GM19467 (cell line): Measurements from ENCODE around the gene SDHAF2.
A peak's percentile ranks its signal among the peaks of the same experiment; 100 is the strongest.
"Not testable (repeated sequence)": the region's sequence is repeated elsewhere in the genome, so short reads cannot be mapped to it uniquely, and the experiment has no call there.

Experiments used
- ATAC-seq: cut with Tn5 transposase; IDR thresholded peaks from one replicate; pipeline ENCODE4 v1.9.1; 2021; ENCODE audit warnings: mild to moderate bottlenecking, moderate library complexity; ENCODE audit not compliant: unreplicated experiment

SDHAF2 gene

GRCh38 chr11:61429691-61430582 lies at the start of gene SDHAF2, which contains the start of gene CPSF7:
SDHAF2 (plus strand) TSS chr11:61430124; CDS start chr11:61430147, 23 bp downstream.
CPSF7 (minus strand) TSS chr11:61429975; CDS start chr11:61429235, 740 bp downstream.
- ATAC-seq = peak; percentile 84

GRCh38 chr11:61380884-61381283 lies 49.0 kb upstream of the SDHAF2 start:
- no peak for ATAC-seq

DNA sequence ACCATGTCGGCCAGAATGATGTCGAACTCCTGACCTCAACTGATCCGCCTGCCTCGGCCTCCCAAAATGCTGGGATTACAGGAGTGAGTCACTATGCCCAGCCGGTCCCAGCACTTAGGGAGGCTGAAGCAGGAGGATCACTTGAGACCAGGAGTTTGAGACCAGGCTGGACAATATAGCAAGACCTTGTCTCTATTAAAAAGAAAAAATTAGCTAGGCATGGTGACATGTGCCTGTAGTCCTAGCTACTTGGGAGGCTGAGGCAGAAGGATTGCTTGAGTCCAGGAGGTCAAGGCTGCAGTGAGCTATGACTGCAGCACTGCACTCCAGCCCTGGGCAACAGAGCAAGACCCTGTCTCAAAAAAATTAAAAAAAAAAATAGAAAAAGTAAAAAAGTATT lies 46.1 kb upstream of the SDHAF2 start:
- not testable (repeated sequence) for ATAC-seq

DNA sequence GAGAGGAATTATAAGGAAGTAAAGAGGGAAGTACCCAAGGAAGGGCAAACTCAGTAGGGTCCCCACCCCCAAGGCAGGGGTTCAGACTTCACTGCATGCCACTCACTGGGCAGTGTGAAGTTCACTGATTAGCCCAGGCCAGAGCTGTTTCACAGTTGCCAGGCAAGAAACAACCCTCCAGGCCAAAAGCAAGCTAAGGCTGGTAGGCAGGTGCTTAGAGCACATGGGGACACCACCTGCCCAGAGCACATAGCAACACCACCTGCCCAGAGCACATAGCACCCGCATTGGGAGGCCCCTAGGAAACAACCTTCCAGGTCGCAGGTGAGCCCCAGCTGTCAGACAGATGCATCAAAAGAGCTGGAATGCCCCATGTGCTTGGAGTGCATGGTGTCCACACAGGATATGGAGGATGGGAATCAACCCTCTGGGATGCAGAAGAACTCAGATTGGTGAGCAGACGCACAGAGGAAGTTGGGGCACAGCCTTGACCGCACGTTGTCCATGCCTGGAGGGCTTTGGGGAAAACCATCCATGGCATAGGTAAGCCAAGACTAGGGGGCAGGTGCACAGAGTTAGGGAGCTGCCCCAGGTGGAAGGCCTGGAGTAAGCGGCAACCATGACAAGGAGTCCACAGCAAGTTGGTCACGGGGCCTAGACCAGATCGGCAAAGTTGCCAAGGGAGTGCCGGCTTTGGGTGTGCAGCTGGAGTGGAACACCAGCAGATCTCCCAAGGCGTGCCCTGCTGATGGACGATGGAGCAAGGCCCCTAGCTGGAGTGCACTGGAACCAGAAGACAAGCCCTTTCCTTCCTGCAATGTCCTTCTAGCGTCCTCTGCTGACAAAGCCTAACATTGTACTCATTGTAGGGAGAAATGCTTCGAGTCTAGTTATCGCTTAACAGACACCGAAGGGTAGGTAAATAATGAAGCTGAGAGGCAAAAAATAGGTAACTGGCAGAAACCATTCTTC lies 45.4 kb upstream of the SDHAF2 start:
- ATAC-seq = no peak

GRCh38 chr11:61390161-61390560 lies 39.8 kb upstream of the SDHAF2 start:
- no peak for ATAC-seq

GRCh38 chr11:61392981-61393595 lies 36.8 kb upstream of the SDHAF2 start:
- ATAC-seq = no peak

- no peak for ATAC-seq
Measured at GRCh38 chr11:61401173-61401572, 28.8 kb upstream of the SDHAF2 start.

- ATAC-seq = no peak
Measured at GRCh38 chr11:61401573-61401972, 28.4 kb upstream of the SDHAF2 start.

DNA sequence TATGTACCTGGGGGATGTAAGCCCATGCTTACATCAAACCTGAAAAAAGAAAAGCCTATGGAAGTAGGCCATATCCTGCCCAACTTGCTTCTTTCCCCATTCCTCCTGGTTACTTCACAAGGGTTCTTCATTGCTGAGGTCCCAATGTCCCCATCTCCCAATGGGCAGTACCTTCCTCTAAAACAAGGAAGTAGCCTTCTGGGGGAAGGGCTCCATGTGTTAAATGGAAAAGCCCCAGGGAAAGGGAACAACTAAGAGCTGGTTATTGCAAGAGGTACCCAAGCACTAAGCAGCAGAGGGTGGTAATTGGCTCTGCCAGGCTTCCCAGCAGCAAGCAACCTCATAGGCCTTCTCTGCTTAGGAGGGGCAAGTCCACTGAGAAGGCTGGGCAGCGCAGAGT lies 26.3 kb upstream of the SDHAF2 start:
- no peak for ATAC-seq

DNA sequence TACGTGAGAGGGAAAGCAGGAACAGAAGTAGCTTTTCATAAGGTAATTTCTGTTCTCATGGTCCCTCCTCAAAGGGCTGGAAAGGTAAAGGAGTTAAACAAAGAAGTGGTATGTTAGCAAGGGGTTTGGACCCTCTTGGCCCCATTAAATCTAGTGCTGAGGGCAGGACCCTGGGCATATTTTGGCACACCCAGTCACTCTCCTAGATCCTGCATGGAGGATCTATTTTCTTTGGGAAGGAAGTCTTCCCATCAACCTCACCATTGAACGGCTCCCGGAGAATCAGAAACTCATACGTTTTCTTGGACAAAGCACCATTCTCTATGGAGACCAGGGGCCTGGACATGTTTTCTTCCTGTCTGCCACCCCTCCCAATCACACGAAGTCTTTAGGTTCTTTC lies 25.8 kb upstream of the SDHAF2 start:
- ATAC-seq = no peak

DNA sequence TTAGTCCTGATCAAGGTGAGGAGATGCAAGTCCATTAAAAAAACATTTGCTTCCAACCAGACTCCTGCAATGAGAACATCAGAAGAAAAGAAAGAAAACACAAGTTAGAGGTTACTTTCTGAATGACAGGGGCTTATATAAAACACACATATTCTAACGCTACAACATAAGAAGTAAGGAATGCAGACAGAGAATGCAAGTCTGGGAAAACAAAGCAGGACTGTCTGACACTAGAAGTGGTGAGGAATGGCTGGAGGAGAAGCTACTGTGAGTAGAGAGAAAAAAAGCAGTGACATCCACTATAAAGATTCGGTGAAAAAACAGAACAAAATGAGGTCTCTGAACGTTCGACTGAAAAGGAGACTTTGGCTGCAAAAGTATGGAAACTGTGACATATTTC lies 25.3 kb upstream of the SDHAF2 start:
- ATAC-seq = no peak

- ATAC-seq = no peak
Measured at GRCh38 chr11:61406067-61406466, 23.9 kb upstream of the SDHAF2 start.

- ATAC-seq = no peak
Measured at GRCh38 chr11:61406991-61407728, 22.8 kb upstream of the SDHAF2 start.

- no peak for ATAC-seq
Measured at GRCh38 chr11:61411589-61411988, 18.3 kb upstream of the SDHAF2 start.

DNA sequence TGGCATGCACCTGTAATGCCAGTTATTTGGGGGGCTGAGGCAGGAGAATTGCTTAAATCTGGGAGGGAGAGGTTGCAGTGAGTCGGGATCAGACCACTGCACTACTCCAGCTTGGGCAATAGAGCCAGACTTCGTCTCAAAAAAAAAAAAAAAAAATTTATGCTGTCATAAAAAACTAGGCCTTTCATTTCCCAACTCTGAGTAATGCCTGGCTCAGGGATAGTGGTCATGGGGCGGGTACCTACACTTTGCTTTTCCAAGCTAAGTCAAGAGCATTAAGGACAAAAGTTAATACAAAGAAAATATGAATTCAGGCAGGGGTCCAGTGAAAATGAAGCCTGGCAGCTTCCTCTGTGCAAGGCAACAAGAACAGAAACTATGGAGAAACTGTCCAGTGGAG lies 16.4 kb upstream of the SDHAF2 start:
- no peak for ATAC-seq

DNA sequence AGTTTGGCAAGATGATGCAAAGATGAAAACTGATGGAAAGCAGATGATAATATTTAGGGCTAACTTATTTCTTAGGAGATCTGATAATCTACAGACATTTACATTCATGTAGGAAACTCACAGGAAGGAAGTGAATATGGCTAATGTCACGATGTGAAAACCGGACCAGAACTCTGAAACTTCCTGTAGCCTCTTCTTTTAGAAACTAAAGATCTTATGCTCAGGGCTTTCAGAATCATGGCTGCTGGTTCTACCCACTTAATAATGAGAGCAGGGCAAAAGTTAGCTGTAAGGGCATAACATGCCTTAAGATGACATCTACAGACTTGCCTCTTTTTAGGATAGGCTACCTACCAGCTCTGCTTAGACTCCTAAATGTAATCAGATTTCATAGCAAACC lies 15.4 kb upstream of the SDHAF2 start:
- ATAC-seq = no peak

GRCh38 chr11:61415381-61415780 lies 14.5 kb upstream of the SDHAF2 start:
- ATAC-seq = no peak

DNA sequence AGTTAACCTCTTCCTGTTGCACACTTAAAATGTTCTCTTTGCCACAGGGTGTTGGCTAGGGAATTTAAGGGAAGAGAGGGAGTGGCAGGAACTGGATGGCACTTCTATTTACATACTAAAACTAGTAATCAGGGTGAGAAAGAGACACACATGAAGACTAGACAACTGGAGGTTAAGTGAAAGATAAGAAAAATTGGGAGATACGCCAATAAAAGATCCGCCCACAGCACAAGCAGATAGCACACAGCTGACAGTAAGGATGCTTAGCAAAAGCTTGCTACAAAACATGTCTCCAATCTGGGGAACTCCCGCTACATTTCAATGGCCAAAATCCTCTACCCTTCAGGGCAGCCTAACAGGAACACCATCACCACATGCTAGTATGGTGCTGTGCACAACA lies 13.0 kb upstream of the SDHAF2 start:
- ATAC-seq = no peak

DNA sequence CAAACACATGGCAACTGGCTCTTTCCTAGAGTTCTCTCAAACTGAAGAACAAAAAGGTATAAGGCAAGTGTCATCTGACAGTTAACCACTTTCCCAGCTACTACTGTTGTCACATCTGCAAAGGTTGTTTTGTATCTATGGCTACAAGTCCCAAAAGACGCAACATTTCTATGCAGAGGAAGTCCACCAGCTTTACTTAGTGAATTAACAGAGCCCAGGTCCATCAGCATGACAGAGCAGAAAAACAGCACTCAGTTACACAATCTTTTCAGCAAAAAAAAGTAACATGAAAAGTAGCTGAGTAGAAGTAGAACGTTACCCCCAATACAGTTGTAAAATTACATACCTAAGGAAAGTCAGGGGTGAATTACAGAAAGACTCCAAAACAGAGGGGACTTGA lies 12.3 kb upstream of the SDHAF2 start:
- no peak for ATAC-seq

DNA sequence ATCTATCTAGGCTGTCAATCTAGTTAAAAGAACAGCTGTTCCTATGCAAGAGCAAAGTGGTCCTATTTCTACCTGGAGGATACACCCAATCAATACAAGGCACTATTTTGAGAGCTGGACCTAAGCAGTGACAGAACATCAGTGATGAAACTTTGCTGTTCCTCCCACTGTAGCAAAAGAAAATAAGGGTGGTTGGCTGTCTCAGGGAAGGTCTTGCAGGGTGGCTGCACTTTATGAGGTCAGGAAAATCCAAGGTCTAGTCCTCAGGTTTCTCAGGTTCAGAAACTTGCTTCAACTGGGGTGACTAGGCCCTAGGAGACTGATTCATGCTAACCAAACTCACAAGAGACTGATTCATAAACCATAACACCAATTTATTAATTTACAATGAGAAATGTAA lies 11.8 kb upstream of the SDHAF2 start:
- ATAC-seq = no peak
